Chondrocyte (in vitro differentiated cells): ENCODE measurements around the gene PPP1CC. TPM values are rescaled to one million over a fixed set of nuclear protein-coding genes. Genes with fewer than 3 reads are reported as not detected.
"Not testable (repeated sequence)": the region's sequence is repeated elsewhere in the genome, so short reads cannot be mapped to it uniquely, and the experiment has no call there.

Experiments
- DNase-seq: peaks from one replicate; pipeline ENCODE4 v3.0.0; 2021; ENCODE audit warnings: mixed read lengths, low spot score
- H3K27ac Mint-ChIP-seq: one replicate; pipeline ENCODE4 v1.8.0; 2021; ENCODE audit warnings: mild to moderate bottlenecking, moderate library complexity, mixed read lengths; ENCODE audit not compliant: unreplicated experiment
- H3K27me3 Mint-ChIP-seq: 2 replicates; pipeline ENCODE4 v1.8.0; 2021; ENCODE audit warnings: low read depth, mixed read lengths
- H3K36me3 Mint-ChIP-seq: 2 replicates; pipeline ENCODE4 v1.8.0; 2021; ENCODE audit warnings: low read depth, mixed read lengths
- H3K4me1 Mint-ChIP-seq: 2 replicates; pipeline ENCODE4 v1.8.0; 2021; ENCODE audit warnings: low read depth, mild to moderate bottlenecking, mixed read lengths
- H3K4me3 Mint-ChIP-seq: one replicate; pipeline ENCODE4 v1.8.0; 2021; ENCODE audit warnings: mild to moderate bottlenecking, moderate library complexity, mixed read lengths; ENCODE audit not compliant: unreplicated experiment
- H3K9me3 Mint-ChIP-seq: 2 replicates; pipeline ENCODE4 v1.8.0; 2021; ENCODE audit warnings: low read depth, mixed read lengths
- total RNA-seq: library from RNA; stranded (reverse); gene quantifications from 3 replicates; pipeline ENCODE4 v1.2.1, GENCODE V29; 2021
- TF ChIP-seq, protein P1 (sequence below): fragments of 200-600 bp; sonication (generic); IDR thresholded peaks from 2 replicates; pipeline ENCODE4 v1.5.0; 2021; ENCODE audit warnings: antibody characterized with exemption, mild to moderate bottlenecking, moderate library complexity

Gene PPP1CC
- total RNA-seq, 1 donor from 2014 or later = 82.5 TPM

DNA sequence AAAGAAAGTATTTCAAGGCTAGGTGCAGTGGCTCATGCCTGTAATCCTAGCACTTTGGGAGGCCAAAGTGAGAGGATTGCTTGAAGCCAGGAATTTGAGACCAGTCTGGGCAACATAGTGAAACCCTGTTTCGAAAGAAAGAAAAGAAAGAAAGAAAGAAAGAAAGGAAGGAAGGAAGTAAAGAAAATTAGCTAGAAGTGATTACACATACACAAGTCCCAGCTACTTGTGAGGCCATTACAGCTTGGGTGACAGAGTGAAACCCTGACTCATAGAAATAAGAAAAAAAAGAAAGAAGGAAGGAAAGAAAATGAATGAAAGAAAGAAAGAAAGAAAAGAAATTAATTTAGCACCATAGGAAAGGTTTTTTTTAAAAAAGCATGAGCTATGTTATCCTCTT, 33.3 kb upstream of the PPP1CC start:
- DNase-seq = no peak
- Mint-ChIP-seq H3K36me3 (peaks cover 2% of the 10 kb centered on the region), H3K9me3 (no peaks in the 10 kb centered on the region), H3K27ac (no peak overlapping the region), H3K4me3 (no peak overlapping the region), H3K27me3 (peaks cover 8% of the 10 kb centered on the region), H3K4me1 (no peaks in the 10 kb centered on the region)
- TF ChIP-seq, protein P1, sequence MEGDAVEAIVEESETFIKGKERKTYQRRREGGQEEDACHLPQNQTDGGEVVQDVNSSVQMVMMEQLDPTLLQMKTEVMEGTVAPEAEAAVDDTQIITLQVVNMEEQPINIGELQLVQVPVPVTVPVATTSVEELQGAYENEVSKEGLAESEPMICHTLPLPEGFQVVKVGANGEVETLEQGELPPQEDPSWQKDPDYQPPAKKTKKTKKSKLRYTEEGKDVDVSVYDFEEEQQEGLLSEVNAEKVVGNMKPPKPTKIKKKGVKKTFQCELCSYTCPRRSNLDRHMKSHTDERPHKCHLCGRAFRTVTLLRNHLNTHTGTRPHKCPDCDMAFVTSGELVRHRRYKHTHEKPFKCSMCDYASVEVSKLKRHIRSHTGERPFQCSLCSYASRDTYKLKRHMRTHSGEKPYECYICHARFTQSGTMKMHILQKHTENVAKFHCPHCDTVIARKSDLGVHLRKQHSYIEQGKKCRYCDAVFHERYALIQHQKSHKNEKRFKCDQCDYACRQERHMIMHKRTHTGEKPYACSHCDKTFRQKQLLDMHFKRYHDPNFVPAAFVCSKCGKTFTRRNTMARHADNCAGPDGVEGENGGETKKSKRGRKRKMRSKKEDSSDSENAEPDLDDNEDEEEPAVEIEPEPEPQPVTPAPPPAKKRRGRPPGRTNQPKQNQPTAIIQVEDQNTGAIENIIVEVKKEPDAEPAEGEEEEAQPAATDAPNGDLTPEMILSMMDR = no peak

DNA sequence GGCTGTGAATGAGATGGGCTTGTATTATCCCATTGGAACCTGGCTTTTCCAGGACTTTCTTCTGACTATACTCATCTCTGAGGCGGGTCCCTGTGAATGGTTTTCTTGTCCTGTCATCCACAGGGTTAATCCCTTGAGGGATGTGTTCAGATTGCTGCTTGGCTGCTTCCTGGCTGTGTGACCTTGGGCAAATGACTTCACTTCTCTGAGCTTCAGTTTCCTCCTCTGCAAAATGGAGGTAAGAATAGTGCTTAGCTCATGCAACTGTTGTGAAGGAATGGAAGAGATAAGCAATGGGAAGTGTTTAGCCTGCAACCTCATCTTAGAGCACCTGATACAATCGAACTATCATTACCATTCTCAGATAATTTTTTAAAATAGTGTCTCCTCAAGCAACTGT, 32.1 kb upstream of the PPP1CC start:
- TF ChIP-seq, protein P1 = no peak
- peaks cover 2% of the 10 kb centered on the region for H3K36me3 Mint-ChIP-seq
- DNase-seq = no peak
- H3K27ac Mint-ChIP-seq = no peak overlapping the region
- no peaks in the 10 kb centered on the region for H3K9me3 Mint-ChIP-seq
- H3K4me3 Mint-ChIP-seq = no peak overlapping the region
- no peaks in the 10 kb centered on the region for H3K4me1 Mint-ChIP-seq
- H3K27me3 Mint-ChIP-seq = peaks cover 8% of the 10 kb centered on the region

DNA sequence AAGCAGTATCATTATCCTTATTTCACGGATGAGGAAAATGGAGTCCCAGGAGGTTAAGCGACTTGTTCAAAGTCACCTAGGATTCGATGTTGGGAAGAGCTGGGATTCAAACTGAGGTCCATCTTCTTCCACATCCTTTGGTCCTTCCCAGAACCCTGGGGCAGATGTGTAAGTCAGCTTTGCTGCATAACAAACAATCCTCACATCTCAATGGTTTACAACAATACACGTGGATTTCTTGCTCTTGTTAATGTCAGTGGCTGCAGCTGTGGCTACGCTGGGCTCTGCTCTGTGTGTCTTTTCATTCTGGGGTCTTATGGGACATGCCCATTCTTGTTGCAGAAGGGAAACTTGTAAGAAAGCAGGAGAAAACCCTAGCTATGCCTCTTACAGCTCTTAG, 26.3 kb upstream of the PPP1CC start:
- Mint-ChIP-seq H3K9me3 (peaks cover 2% of the 10 kb centered on the region), H3K4me3 (no peak overlapping the region), H3K27me3 (peaks cover 6% of the 10 kb centered on the region), H3K27ac (no peak overlapping the region), H3K36me3 (peaks cover 2% of the 10 kb centered on the region), H3K4me1 (no peaks in the 10 kb centered on the region)
- no peak for DNase-seq
- TF ChIP-seq, protein P1 = no peak

DNA sequence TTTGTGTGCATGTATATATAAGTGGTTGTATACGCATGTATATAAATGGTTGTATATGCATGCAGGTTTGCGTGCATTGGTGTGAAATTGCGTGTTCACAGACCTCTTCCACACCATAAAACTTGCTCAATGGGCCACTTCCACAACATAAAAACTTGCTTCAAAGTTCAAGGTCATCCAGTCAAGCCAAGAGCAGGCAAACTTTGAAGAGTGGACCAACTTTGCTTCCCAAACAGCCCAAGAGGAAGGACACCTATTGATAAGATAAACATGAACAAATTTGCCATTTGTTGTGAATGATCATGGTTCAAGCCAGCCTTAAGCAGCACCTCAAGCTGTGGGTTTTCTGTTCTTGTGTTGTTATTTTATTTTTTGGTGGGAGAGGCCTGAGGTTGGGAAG, 25.2 kb upstream of the PPP1CC start:
- DNase-seq = no peak
- TF ChIP-seq, protein P1 = no peak
- Mint-ChIP-seq H3K9me3 (peaks cover 2% of the 10 kb centered on the region), H3K4me3 (no peak overlapping the region), H3K36me3 (peaks cover 2% of the 10 kb centered on the region), H3K27me3 (peaks cover 6% of the 10 kb centered on the region), H3K4me1 (no peaks in the 10 kb centered on the region), H3K27ac (no peak overlapping the region)

GRCh38 chr12:110766311-110767154, 23.8 kb upstream of the PPP1CC start:
- H3K4me3 Mint-ChIP-seq = no peak overlapping the region
- DNase-seq = no peak

GRCh38 chr12:110765572-110765971, 22.9 kb upstream of the PPP1CC start:
- not testable (repeated sequence) for H3K27ac Mint-ChIP-seq, H3K4me1 Mint-ChIP-seq

More at GRCh38 chr12:110766311-110767154, 23.8 kb upstream of the PPP1CC start:
- TF ChIP-seq, protein P1 = no peak
- peaks cover 2% of the 10 kb centered on the region for H3K9me3 Mint-ChIP-seq
- H3K27ac Mint-ChIP-seq = no peak overlapping the region
- H3K27me3 Mint-ChIP-seq = peaks cover 6% of the 10 kb centered on the region
- H3K36me3 Mint-ChIP-seq = peaks cover 1% of the 10 kb centered on the region
- H3K4me1 Mint-ChIP-seq = no peaks in the 10 kb centered on the region

More at GRCh38 chr12:110765572-110765971, 22.9 kb upstream of the PPP1CC start:
- not testable (repeated sequence) for H3K9me3 Mint-ChIP-seq, H3K27me3 Mint-ChIP-seq, H3K4me3 Mint-ChIP-seq, DNase-seq, H3K36me3 Mint-ChIP-seq
